SIG-M5 treated with dmso at 0.1 percent for 504 hours (cell line): Measurements from ENCODE around the gene PDE6B.

ENCODE experiments used
- DNase-seq: peaks from one replicate; lab custom pipeline; 2025; ENCODE audit not compliant: unreplicated experiment; lab: John Stamatoyannopoulos, UW

Gene PDE6B

DNA sequence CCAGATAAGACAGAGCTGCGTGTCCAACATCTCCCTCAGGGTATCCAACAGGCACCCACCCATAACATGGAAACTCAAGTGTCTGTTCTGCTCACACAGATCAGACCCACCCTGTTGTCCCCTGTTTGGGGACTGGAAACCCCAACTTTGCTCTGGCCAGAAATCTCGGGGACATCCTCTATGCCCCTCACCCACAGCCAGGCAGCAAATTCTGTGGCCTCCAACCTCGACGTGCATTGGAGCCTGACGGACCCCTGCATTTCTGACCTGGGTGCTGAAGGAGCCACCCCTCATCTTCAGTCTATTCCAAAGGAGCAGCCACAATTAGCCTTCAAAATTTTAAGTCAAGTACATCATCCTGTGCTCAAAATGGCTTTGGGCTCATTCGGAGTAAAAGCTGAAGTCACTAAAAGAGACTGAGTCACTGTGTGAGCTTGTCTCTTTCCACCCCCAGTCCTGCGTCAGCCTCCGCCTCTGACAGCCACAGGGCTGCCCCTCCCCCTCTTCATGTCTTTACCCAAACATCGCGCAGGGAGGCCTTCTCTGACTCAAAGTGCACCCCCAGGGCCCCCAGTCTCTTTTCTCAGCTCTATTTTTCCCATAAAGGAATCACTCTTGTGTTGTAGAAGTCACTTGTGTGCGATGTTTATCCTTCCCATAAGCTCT, 24.4 kb upstream of the PDE6B start:
- DNase-seq: no peak

DNA sequence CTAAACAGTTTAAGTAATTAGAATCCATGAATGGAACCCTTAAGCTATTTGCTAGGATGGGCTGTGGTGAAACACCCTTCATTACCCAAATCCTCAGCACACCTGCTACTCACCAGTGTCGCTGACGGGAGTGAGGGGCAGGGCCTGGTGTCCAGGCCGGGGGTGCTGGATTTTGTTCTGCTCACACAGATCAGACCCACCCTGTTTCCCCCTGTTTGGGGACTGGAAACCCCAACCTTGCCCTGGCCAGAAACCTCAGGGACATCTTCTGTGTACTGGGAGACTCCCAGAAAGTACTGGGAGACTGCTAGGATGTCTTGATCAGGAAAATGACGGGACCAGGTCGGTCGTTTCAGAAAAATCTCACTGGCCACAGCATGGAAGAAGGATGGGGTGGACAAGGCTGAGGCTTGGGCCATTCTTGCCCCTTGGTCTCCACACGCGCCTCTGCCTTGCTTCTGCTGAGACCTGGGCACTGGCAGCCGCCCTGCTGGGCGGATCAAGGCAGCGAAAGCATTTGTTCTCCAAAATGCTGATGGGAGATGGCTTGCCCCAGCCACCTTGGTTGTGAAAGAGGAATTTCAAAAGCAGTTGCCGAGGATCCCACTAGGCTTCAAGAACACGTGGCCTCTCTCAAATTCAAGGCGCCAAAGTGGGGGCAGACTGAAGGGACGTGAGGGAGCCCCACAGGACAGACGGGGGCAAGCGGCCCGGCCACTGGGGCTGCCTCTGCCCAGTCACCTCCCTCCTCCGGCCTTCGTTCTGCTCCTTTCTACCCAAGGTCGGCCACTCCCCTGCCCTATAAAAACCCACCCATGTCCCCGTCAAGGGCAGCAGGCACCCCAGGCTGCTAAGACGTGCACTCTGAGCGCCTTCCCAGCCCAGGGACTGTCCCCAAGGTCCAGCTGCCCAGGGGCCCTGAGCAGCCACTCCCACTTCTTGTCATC, 23.5 kb upstream of the PDE6B start:
- DNase-seq: no peak

DNA sequence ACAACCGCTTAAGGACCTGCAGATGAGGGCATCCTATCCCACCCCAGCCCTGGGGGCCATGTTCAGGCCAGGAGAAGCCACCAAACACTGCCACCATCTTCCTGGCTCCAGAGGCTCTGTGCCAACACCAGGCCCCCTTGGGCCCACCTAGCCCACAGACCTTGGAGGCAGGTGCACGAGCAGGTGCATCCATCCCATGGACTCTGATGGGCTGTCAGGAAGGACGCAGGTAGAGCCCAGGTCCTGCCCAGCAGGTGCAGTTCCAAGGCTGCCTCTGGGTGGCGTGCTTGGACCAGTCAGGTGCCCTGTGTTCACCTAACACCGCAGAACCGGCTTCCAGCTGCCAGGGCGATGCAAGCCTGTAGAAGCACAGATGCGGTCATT, 22.8 kb upstream of the PDE6B start:
- DNase-seq: no peak

DNA sequence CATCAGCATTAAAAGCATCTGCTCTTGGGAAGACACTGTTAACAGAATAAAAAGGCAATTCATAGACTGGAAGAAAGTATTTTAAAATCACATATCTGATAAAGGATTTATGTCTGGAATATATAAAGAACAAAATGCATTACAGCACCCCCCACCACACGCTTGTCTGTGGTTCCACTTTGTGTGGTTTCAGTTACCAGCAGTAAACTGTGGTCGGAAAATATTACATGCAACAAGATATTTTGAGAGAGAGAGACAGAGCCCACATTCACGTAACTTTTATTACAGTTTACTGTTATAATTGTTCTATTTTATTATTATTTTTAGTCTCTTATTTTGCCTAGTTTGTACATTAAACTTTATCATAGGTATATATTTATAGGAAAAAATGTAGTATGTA, 21.2 kb upstream of the PDE6B start:
- DNase-seq: no peak

DNA sequence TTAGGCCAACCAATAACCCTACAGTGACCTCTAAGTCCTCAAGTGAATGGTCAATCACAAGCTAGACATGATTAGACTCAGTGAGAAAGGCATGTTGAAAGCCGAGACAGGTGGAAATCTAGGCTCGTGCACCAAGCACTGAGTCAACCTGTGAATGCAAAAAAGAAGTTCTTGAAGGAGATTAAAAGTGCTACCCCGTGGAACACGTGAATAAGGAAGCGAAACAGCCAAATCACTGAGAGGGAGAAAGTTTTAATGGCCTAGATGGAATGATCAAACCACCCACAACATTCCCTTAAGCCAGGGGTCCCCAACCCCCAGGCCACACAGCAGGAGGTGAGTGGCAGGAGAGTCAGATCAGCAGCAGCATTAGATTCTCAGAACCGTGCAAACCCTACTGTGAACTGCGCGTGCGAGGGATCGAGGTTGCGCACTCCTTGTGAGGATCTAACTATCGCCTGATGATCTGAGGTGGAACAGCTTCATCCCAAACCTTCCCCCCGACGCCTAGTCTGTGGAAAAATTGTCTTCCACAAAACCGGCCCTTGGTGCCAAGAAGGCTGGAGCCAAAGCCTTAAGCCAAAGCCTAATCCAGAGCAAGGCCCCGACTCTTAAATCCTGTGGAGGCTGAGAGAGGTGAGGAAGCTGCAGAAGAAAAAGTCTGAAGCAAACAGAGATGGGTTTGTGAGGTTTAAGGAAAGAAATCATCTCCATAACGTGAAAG, 19.5 kb upstream of the PDE6B start:
- no peak for DNase-seq

DNA sequence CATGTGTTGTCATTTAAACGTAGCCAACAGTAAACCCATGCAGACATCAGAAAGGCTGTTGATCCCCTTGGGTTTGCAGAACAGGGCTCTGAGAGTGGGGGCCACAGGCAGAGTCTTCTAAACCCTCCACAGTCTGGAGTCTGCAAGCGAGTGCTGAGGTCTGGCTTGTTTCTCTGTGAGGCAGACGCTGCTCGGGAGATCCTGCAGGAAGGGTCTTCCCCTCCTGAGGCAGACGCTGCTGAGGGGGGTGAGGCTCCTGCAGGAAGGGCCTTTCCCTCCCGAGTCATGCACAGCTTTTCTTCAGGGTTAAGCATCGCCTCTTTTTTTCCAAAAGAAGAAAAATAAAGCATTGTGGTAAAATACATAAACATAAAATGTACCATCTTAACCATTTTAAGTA, 17.1 kb upstream of the PDE6B start:
- DNase-seq: no peak

DNA sequence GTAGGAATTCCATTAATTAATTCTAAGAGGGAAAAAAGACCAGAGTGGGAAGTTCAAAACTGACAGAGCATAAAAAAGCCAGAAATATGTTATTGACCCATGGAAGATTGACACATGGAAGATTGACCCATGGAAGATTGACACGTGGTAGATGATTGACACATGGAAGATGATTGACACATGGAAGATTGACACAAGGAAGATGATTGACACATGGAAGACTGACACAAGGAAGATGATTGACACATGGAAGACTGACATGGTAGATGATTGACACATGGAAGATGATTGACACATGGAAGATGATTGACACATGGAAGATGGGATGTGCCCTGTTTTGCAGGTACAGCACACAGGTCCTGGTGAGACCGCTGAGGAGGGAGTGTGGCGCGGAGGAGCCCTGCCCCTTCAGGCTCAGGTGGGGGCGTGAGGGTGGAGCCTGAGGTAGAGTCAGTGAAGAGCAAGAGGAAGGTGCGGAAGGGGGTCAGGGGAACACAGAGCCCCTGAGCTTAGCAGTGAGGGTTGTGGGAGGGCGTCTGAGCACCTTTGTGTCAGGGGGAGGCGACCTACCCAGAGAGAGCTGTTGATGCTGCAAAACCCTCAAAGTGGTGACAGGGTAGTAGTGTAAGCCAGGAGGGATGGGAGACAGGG, 15.8 kb upstream of the PDE6B start:
- no peak for DNase-seq

DNA sequence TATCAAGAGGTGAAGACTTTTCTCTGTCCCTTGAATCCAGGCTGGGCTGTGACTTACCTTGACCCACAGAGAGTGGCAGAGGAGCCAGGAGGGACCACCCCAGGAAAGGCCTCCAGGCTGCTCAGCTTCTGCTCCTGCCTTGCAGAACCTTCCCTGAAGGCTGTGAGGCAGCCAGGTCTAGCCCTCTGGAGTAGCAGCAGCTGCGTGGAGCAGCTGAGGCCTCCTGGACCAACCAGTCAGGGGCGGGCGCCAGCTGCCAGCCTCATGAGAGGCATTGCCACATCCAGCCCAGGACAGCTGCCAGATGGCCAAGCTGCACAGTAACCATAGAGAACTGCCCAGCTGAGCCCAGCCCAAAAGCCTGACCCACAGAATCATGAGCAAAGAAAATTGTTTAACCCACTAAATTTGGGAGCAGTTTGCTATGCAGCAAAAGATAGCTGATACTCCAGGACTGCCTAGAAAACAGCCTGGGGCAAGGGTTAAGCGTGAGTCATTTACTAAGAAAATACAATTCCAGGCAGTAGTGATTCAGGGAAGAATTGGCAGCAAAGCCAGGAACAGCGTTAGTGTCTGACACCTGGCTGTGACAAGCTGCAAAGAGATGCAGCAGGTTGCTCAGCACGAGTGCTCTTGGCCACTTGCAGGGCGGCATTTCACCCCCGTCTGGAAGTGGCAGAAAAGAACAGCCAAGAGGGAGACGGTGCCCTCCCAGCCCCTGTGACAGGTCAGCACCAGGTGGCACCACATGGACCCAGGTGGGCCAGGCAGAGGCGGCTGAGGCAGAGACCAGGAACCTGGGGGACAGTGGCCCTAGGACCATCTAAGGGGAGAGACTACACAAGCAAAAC, 14.7 kb upstream of the PDE6B start:
- no peak for DNase-seq

DNA sequence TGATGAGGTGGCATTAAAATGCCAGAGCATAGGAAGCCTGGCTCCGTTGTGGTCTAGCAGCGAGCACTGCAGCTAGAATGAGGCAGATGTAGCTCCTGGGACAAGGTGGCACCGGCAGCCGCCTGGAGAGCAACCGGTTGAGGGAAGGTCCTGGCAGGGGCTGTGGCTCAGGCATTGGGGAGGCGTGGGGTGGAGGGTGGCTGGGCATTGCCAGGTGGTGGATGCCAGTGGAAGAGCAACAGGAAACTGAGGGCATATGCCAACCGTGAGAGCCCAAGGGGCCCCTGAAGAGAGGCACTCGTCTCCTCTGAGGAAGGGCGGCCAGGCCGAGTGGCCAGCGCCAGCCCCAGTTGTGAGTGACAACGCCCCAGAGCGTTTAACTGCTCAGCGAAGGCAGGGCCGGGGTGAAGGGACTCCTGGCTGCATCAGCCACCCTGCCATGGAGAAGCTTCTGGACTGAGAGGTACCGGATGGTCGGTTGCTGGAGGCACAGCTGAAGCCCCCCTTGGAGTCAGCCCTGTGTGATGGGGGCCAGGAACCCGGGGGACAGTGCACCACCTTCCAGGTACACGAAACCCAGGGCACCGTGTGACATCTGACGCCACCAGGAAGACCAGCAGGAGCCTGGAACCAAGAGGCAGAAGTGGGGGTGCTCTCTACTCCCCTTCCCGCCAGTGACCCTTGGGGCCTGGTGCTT, 13.2 kb upstream of the PDE6B start:
- no peak for DNase-seq

DNA sequence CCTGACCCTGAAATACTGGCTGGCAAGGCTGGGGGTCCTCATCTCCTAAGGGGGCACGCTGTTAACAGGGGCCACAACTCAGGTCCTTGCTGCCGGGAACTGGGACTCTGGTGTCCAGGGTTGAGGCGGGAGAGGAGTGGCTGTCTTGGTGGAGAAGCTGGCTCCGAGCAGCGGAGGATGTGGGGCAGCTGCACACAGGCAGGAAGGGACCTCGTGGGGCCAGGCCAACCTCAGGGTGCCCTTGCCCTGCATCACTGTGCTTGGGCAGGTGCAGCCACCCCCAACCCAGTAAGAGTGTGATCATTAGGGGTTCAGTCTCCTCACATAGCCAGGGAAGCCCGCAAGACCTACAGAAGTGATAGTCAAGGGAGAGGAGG, 12.6 kb upstream of the PDE6B start:
- DNase-seq: no peak

DNA sequence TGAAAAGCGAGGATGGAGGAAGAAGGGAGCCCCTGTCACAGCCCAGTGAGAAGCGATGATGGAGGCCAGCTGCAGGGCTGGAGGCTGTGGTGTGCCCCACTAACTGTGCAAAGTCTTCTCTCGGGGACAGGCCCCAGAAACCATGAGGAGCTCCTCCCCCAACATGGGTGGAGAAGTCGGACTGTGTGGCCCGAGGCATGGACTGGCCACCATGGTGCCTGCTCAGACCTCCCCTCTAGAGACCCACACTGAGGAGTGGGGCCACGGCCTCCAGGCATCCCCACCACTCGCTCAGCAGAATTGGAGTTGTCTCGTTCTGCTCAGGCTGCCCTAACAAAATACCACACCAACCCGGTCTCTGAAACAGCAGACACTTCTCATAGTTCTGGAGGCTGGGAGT, 12.2 kb upstream of the PDE6B start:
- DNase-seq: no peak

DNA sequence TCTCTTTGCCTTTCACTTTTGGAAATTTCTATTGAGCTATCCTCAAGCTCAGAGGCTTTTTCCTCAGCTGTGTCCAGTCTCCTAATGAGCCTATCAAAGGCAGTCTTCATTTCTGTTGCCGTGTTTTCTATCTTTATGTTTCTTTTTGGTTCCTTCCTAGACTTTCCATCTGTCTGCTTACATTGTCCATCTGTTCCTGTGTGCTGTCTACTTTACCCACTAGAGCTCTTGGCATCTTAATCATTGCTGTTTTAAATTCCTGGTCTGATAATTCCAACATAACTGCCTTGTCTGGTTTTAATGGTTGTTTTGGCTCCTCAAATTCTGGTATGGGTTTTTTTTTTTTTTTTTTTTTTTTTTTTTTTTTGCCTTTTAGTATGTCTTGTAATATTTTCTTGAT, 9.3 kb upstream of the PDE6B start:
- no peak for DNase-seq

DNA sequence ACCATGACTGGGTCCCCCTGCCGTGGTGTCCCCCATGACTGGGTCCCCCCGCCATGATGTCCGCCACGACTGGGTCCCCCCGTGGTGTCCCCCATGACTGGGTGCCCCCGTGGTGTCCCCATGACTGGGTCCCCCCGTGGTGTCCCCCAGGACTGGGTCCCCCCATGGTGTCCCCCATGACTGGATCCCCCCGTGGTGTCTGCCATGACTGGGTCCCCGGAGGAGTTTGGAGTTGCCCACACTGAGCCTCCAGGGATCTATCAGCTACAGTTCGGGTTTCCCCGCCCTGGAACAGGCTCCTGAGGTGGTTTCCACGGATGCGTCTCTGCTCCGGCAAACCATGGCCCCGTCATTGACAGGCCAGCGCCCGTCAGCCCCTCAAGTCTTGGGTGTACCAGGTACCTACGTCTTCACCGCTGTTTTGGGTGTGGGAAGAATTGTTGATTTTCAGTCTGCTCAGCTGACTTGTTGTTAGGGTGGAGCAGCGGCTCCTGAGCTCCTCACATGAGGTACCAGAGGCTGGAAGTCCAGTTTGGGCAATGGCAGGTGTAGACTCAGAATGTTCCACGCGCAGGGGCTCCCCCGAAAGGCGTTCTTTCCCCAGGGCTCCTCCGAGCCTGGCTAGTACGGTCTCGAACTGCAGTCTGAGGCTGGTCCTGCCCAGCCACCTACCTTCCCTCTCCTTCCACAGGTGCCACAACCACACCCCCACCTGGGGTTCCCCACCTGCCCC, 8.3 kb upstream of the PDE6B start:
- no peak for DNase-seq

DNA sequence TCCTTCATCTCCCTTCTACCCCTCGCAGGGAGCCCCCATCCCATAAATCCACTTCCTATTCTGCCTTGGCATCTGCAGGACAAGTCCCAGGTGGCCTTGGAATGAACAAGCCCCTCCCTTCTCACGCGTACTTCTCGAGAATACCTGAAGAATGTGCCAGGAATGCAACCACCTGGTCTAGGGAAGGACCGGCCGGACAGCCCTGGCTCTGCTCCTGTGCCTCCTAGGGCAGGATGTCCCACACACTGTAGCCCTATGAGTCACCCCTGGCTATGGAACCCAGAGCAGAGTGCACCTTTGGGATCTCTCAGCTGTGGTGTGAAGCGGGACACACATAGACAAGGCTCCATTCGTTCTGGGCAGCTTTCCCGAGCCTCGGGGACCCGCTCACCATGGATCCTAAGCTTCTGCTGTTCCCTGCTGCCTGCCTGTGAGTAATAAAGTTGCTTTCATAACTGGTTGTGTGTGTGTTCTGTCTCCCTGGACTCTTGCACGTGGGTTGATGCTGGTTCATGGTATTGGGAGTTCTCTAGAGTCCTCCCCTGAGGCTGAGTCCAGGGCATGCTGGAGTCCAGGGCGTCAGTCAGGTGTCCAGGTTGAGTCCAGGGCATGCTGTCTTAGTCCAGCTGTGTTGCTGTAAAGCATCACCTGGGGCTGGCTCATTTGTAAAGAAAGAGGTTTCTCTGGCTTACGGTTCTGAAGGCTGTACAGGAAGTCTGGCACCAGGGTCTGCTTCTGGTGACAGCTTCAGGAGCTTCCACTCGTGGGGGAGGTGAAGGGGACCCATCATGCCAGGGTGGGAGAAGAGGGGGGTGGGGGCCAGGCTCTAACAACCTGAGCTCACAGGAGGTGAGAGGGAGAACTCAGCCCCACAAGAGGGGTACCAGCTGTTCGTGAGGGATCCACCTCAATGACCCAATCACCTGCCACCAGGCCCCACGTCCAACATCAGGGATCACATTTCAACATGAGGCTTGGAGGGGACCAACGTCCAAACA, 7.4 kb upstream of the PDE6B start:
- DNase-seq: no peak

DNA sequence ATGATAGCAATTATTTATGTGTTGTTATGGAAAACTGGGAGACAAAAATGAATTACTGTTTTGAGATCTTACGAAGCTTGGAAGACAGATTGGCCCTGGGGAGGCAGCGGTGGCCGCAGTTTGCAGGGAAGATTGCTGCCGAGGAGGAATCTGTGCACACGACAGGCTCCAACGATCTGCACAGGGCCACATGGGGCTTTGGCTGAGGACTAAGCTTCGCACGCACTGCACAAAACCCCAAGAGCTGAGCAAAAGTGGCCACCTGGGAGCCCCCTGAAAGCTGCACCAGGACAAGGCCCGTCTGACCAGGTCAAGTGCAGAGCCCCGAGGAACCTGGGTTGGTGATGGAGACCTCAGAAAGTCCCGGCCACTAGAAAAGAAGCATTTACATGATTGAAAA, 5.2 kb upstream of the PDE6B start:
- DNase-seq: no peak

DNA sequence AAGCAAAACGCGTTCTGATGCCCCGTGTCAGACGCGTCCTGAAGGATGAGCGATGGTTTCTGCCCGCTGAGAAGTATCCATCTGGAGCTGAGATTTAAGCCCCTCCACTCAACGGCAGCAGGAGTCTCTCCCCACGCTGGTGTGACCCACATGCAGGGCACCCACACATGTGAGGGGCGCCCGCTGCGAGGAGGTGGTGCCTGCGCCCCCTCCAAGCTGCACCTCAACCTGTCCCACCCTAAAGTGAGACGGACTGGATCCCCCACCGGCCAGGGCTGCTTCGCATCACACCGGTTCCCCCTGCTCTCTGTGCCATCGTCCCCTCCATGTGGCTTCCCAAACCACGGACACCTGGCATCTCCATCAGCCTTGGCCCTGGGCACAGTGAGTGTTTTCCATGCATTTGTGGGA, 4.5 kb upstream of the PDE6B start:
- DNase-seq: no peak

DNA sequence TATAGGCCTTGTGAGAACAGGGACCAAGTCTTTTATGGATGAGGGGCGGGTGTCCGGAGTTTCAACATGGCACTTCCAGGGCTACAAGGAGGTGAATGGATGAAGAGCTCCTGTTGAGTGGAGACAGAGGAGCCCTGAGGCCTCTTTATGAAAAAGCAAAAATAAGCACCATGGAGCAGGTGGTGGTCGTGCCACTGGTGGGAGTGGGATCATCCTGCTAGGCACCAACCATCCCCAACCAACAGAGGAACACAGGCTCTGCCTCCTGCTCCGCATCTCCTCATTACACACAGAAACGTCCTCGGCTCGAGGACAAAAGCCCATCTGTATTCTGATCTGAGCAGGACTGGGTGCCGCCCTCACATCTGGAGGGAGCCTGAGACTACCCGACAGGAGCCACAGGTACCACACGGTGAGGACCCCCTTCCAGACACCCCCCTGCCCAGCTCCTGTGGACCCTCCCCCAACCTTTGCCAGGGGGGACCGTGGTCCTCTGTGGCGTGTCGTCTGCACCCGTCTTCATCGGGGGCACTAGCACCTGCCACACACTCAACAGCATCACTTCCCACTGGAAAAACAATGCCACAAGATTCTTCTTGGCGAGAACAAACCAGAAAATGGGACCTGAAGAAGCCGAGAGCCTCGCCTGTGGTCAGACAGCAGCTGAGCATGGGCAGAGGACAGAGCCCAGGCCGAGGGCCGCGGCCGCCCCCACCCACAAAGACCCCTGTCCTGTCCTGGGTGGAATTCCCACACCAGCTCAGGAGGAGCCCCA, 3.9 kb upstream of the PDE6B start:
- DNase-seq: no peak
